Smooth muscle cell of the umbilical artery (primary cell): ENCODE data around the gene CDK10. TPM values are rescaled to one million over a fixed set of nuclear protein-coding genes. Genes with fewer than 3 reads are reported as not detected.

Experiments
- total RNA-seq: library from RNA; depleted of rRNA; stranded (reverse); fragments of >200 nt; gene quantifications from 2 replicates; pipeline ENCODE4 v1.2.3, GENCODE V29; 2014

The CDK10 gene, protein sequence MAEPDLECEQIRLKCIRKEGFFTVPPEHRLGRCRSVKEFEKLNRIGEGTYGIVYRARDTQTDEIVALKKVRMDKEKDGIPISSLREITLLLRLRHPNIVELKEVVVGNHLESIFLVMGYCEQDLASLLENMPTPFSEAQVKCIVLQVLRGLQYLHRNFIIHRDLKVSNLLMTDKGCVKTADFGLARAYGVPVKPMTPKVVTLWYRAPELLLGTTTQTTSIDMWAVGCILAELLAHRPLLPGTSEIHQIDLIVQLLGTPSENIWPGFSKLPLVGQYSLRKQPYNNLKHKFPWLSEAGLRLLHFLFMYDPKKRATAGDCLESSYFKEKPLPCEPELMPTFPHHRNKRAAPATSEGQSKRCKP
- total RNA-seq: 49.9 and 54.5 TPM in 2 replicates

DNA sequence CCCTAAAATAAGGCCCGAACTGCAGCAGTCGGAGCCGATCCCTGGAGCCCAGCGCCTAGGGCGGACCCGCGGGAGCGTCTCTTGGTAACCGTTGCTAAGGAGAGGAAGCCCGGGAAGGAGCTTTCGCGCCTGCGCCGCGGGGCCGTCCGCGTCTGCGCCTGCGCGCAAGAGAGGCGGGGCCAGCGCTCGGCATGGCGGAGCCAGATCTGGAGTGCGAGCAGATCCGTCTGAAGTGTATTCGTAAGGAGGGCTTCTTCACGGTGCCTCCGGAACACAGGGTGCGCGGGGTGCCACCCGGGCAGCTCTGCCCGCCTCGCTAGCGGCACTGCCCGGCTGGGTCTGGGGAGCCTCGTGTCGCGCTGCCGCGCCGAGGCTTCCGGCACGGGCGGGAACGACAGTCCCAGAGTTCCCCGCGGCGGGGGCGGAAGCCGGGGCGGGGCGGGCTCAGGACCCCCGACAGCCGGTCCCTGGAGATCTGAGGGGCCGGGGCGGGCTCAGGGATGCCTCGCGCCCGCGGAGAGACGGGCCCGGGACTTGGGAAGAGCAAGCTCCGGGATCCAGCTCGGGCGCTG, at the start of gene CDK10:
TSS of gene CDK10 (plus strand) at position 170 of the 572 bp plus-strand sequence. CDS start at position 192, 22 bp downstream.

GRCh38 chr16:89657442-89658220, 28.9 kb upstream of the CDK10 start, which contains the start of the genes CHMP1A and SPATA33:
CHMP1A (minus strand) TSS chr16:89657708; CDS start chr16:89657588, 120 bp downstream.
SPATA33 (plus strand) TSS chr16:89657836; CDS start chr16:89657912, 76 bp downstream.

GRCh38 chr16:89701425-89702406, 15.2 kb downstream of the CDK10 start, which contains the start of gene SPATA2L:
SPATA2L (minus strand) TSS chr16:89701705; CDS start chr16:89701232, 473 bp downstream.

GRCh38 chr16:89720813-89721545, 34.5 kb downstream of the CDK10 start, which contains the start of the genes VPS9D1 and ZNF276:
VPS9D1 (minus strand) TSS chr16:89720898; CDS start chr16:89720861, 37 bp downstream.
ZNF276 (plus strand) TSS chr16:89721537; CDS start chr16:89721641, 104 bp downstream.

Other genes starting within 250 kb of the CDK10 start
- gene ANKRD11, start 196.1 kb upstream of the CDK10 start, total RNA-seq: 68.9 and 105 TPM in 2 replicates
- 120 and 140 TPM in 2 replicates for gene SPG7, start 178.3 kb upstream of the CDK10 start, total RNA-seq
- 1,126 and 2,057 TPM in 2 replicates for gene RPL13, start 126.0 kb upstream of the CDK10 start, total RNA-seq
- 14.8 and 27.5 TPM in 2 replicates for gene CPNE7, start 110.9 kb upstream of the CDK10 start, total RNA-seq
- gene DPEP1, start 73.0 kb upstream of the CDK10 start, total RNA-seq: 0.23 and 0.30 TPM in 2 replicates
- 71.3 and 87.6 TPM in 2 replicates for gene CHMP1A, start 29.0 kb upstream of the CDK10 start, total RNA-seq
- gene SPATA33, start 28.9 kb upstream of the CDK10 start, total RNA-seq: 5.0 TPM in 2 replicates
- 9.5 and 16.9 TPM in 2 replicates for gene SPATA2L, start 15.0 kb downstream of the CDK10 start, total RNA-seq
- 7.4 and 9.1 TPM in 2 replicates for gene VPS9D1, start 34.2 kb downstream of the CDK10 start, total RNA-seq
- 9.5 and 18.5 TPM in 2 replicates for gene ZNF276, start 34.8 kb downstream of the CDK10 start, total RNA-seq
- gene FANCA, start 130.0 kb downstream of the CDK10 start, total RNA-seq: 1.8 and 9.5 TPM in 2 replicates
- gene SPIRE2, start 141.8 kb downstream of the CDK10 start, total RNA-seq: 0.30 and 1.4 TPM in 2 replicates
- 146 and 165 TPM in 2 replicates for gene TCF25, start 186.9 kb downstream of the CDK10 start, total RNA-seq
- gene MC1R, start 232.2 kb downstream of the CDK10 start, total RNA-seq: 7.4 and 7.8 TPM in 2 replicates
- gene TUBB3, start 236.7 kb downstream of the CDK10 start, total RNA-seq: 124 and 492 TPM in 2 replicates